GM20431 (cell line): Measurements from ENCODE around the gene BACH2.
"Not testable (repeated sequence)": the region's sequence is repeated elsewhere in the genome, so short reads cannot be mapped to it uniquely, and the experiment has no call there.

Experiments
- in situ Hi-C: fragments of 300-500 bp; cut with MseI, MboI; formaldehyde crosslinking; loops from one replicate; pipeline ENCODE4 v1.15.0; 2020; ENCODE audit warnings: low sequenced_read_pairs; ENCODE audit not compliant: unreplicated experiment

Gene BACH2

GRCh38 chr6:90049295-90049694 lies 247.3 kb downstream of the BACH2 start:
- in situ Hi-C loops: no loop called here

DNA sequence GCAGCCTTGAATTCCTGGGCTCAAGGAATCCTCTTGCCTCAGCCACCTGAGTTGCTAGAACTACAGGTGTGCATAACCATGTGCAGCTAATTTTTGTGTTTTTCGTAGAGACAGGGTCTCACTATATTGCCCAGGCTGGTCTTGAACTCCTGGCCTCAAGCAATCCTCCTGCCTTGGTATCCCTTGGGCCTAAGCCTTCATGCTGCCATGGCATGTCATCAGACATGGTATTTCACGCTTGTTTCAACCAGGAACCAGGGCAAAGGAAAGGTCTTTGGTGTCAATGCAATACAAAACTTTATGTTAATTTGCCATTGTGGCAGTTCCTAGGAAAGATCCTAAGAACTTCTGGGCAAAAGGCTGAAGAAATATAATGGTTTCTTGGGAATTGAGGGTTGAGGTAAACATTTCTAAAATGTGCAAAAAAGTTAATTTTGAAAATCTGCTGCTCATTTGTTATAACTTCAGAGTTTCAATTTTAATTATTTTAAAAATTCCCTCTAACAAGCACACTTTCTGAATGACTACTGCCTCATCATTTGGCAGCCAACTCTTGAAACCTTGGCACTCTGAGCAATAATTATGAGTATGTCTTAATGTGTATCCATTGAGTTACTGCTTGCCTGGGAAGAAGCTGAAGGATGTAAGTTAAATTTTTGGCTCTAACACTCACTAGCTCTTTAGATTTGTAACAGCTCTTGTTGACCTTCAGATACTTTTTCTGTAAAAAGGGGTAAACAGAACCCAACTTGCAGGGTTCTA lies 248.3 kb downstream of the BACH2 start:
- in situ Hi-C loops: no loop called here

GRCh38 chr6:90045535-90045934 lies 251.1 kb downstream of the BACH2 start:
- in situ Hi-C loops: no loop called here

- in situ Hi-C loops: no loop called here
Observed at GRCh38 chr6:90044833-90045381, 251.7 kb downstream of the BACH2 start.

- in situ Hi-C loops: no loop called here
Observed at GRCh38 chr6:90044182-90044832, 252.3 kb downstream of the BACH2 start.

- in situ Hi-C loops: no loop called here
Observed at GRCh38 chr6:90040931-90041330, 255.7 kb downstream of the BACH2 start.

DNA sequence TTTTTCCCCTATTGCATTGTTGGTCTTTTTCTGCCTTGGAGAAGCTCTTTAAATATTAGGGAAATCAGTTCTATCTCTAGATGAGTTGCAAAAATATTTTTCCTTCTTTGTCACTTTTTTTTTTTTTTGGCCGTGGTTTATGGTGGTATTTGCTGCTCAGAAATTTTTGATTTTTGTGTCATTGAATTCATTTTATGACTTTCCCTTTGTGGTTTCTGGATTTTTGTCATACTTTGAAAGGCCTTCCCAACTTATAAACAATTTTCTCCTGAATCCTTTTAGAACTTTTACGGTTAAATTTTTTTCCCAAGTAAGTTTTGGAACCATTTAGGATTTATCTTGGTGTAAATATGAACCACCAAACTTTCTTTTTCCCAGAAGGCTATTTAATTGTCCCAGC lies 256.7 kb downstream of the BACH2 start:
- in situ Hi-C loops: no loop called here

DNA sequence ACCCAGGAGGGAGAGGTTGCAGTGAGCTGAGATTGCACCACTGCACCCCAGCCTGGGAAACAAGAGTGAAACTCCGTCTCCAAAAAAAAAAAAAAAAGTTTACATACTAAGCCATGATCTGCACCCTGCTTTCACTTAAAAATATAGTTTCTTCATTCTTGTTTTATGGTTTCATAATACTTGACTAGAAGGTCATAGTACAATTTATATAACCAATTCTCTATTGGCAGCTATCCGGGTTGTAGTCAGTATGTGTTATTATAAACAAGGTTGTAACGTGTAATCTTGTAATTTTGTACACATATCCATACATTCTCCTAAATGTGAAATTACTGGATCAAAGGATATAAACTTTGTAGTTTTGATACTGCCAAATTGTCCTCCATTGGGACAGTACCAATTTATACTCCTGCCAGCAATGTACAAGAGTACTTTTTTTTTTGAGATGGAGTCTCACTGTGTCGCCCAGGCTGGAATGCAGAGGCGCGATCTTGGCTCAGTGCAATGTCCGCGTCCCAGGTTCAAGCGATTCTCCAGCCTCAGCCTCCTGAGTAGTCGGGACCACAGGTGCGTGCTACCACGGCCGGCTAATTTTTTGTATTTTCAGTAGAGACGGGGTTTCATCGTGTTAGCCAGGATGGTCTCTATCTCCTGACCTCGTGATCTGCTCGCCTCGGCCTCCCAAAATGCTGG lies 257.5 kb downstream of the BACH2 start:
- in situ Hi-C loops: no loop called here

DNA sequence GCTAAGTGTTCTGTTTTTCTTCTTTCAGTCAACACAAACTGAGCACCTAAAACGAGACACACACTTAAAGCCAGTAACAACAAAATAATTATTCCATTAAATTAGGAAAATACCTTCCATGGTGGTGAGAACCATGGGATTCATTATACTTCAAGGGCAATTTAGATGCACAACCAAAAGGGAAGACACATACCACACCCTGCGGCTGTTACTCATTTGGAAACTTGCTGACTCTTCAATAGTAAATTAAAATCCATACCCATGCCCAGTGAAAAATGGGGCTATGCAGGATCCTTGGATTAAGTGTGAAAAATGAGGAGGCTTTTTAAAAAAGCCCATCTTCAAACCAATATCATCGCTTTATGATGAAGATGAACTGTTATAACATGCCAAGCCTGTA lies 259.7 kb downstream of the BACH2 start:
- in situ Hi-C loops: no loop called here

- in situ Hi-C loops: no loop called here
Observed at GRCh38 chr6:90035047-90035723, 261.5 kb downstream of the BACH2 start.

DNA sequence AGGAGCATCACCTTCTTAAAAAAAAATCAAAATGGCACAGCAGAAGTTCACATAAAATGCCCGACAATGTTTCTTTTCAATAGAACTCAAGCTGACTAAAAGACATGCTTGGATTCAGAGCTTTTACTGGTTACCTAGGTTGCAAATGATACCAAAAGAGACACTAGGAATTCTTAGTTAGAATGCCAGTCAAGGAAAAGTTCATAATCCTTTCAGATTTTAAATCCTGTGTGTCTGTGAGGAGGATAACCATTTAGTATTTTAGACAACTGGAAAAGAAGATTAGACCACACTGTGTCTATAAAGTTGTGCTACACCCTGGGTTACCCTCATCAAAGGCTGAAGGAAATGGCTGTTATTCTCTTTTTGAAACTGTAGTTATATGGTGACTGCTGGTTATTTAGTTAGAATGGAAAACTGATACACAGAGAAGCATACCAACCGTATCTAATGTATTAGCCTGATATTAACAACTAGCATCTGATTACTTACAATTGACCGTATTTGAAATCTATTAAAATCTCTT lies 262.8 kb downstream of the BACH2 start:
- in situ Hi-C loops: no loop called here

DNA sequence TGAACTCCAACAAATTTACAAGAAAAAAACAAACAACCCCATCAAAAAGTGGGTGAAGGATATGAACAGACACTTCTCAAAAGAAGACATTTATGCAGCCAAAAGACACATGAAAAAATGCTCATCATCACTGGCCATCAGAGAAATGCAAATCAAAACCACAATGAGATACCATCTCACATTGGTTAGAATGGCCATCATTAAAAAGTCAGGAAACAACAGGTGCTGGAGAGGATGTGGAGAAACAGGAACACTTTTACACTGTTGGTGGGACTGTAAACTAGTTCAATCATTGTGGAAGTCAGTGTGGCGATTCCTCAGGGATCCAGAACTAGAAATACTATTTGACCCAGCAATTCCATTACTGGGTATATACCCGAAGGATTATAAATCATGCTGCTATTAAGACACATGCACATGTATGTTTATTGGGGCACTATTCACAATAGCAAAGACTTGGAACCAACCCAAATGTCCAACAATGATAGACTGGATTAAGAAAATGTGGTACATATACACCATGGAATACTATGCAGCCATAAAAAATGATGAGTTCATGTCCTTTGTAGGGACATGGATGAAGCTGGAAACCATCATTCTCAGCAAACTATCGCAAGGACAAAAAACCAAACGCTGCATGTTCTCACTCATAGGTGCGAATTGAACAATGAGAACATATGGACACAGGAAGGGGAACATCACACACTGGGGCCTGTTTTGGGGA lies 264.0 kb downstream of the BACH2 start:
- in situ Hi-C loops: not testable (repeated sequence)

- in situ Hi-C loops: no loop called here
Observed at GRCh38 chr6:90028995-90029635, 267.5 kb downstream of the BACH2 start.

GRCh38 chr6:90028066-90028778 lies 268.4 kb downstream of the BACH2 start:
- in situ Hi-C loops: no loop called here

- in situ Hi-C loops: no loop called here
Observed at GRCh38 chr6:90026216-90026615, 270.4 kb downstream of the BACH2 start.

DNA sequence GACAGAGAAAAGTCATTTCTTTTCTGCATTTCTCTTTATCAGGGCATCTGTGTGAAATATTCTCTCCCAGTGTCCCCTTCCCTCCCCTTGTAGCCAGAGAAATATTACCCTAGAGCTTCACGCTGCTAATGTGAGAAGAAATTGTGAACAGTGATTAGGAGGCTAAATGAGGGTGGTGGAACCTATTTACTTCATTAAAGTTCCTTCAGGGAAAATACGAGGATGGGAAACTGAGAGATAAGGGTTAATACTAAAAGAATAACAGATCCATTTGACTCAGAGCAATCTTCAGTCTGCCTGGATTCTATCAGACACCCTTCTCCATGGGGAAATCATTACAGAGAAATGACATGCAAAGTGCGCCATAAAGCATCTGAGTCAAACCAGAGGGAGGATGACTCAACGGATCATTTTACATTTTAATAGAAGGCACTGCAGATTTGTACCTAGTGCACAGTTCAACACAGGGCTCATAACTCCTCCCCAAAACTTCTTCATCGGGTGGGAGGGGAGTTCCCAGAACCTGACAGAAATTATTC lies 271.1 kb downstream of the BACH2 start:
- in situ Hi-C loops: no loop called here

- in situ Hi-C loops: no loop called here
Observed at GRCh38 chr6:90024633-90025032, 272.0 kb downstream of the BACH2 start.

DNA sequence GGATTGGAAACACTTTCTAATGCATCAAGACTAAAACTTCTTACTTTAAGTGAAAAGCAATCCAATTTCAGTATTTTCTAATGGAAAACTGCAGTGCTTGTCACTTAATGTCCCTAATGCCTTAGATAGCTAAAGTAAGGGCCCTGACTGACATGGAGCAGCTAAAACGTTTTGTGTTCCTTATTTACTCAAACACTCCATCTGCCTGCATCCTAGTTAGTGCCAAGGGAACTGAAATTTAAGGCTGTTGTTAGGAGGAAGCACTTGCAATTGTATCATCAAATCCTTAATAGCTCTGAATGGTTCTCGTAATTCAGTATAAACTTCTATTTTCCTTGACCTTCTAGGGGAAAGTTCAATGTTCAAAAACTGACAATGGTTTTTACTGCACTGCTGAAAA lies 274.9 kb downstream of the BACH2 start:
- in situ Hi-C loops: no loop called here
